ENCODE data around the gene OBSCN.
A peak's percentile ranks its signal among the peaks of the same experiment; 100 is the strongest.

OBSCN gene

GRCh38 chr1:228170666-228171065 is 37.2 kb upstream of the OBSCN start:
- no peak for DNase-seq

- no peak for DNase-seq
Measured at GRCh38 chr1:228171221-228171891, 36.5 kb upstream of the OBSCN start.

GRCh38 chr1:228172591-228173527 is 35.0 kb upstream of the OBSCN start:
- no peak for DNase-seq

GRCh38 chr1:228173528-228174481 is 34.0 kb upstream of the OBSCN start:
- DNase-seq: peak in 1 of 2 donors; percentile 45

- no peak for DNase-seq
Measured at GRCh38 chr1:228174482-228175315, 33.1 kb upstream of the OBSCN start.

- DNase-seq: no peak
Measured at GRCh38 chr1:228175316-228176023, 32.4 kb upstream of the OBSCN start.

GRCh38 chr1:228176024-228176395 is 31.8 kb upstream of the OBSCN start:
- no peak for DNase-seq

GRCh38 chr1:228176461-228177182 is 31.2 kb upstream of the OBSCN start:
- DNase-seq: no peak

- no peak for DNase-seq
Measured at GRCh38 chr1:228177183-228177475, 30.7 kb upstream of the OBSCN start.

GRCh38 chr1:228177721-228178710 is 29.8 kb upstream of the OBSCN start:
- no peak for DNase-seq

GRCh38 chr1:228178737-228179684 is 28.8 kb upstream of the OBSCN start:
- DNase-seq: no peak

GRCh38 chr1:228180271-228180958 is 27.4 kb upstream of the OBSCN start:
- DNase-seq: no peak

GRCh38 chr1:228180959-228181644 is 26.7 kb upstream of the OBSCN start:
- no peak for DNase-seq

- DNase-seq: no peak
Measured at GRCh38 chr1:228181645-228182034, 26.2 kb upstream of the OBSCN start.

GRCh38 chr1:228182296-228183030 is 25.4 kb upstream of the OBSCN start:
- no peak for DNase-seq

- DNase-seq: no peak
Measured at GRCh38 chr1:228184152-228184551, 23.7 kb upstream of the OBSCN start.

GRCh38 chr1:228185641-228185965 is 22.2 kb upstream of the OBSCN start:
- no peak for DNase-seq
